ENCODE data around the gene TLR10.

Gene TLR10

DNA sequence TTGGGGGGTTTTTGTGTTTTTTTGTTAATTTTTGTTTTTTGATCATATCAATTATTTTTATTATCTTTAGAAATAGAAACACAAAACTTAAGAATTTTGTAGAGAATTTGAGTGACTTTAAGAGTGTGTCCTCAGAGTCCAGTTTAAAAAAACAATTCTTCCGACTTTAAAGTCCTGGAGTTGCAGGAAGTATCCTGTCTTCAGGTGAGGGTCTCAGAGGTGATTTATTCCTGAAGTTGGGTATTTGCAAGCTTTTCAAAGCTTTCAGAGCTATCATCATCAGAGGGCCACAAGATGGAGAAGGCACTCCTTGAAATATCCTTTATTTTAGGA, 23.0 kb downstream of the TLR10 start:
- no peak for DNase-seq

DNA sequence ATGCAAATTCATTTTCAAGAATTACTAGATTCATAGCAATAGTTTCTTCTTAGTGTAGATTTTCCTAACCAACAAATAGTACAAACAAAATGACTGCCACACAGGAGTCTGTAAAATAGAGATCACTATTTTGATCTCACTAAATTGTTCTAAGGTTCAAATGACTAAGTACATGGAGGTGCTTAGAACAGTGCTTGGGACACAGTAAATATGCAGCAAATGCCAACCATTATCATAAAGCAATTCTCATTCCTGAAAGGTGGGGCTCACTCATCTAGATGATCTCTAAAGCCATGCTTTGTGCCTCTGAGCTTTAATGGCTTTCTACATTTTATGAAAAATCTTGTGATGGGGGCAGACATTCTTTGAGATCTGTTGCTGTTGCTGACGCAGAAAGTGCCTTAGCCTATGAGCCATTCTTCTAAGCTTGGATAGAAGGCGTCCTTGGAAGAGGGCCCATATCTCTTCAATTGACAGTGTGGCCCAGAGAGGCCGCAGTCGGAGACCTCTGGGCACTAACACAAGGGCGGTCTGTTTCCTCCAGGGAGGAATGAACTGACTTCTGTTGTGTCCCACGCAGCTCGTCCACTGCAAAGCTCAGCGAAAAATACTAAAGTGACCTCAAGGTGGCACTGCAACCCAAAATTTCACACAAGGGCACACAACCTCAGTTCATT, 23.5 kb downstream of the TLR10 start:
- DNase-seq, result peak; percentile 4

DNA sequence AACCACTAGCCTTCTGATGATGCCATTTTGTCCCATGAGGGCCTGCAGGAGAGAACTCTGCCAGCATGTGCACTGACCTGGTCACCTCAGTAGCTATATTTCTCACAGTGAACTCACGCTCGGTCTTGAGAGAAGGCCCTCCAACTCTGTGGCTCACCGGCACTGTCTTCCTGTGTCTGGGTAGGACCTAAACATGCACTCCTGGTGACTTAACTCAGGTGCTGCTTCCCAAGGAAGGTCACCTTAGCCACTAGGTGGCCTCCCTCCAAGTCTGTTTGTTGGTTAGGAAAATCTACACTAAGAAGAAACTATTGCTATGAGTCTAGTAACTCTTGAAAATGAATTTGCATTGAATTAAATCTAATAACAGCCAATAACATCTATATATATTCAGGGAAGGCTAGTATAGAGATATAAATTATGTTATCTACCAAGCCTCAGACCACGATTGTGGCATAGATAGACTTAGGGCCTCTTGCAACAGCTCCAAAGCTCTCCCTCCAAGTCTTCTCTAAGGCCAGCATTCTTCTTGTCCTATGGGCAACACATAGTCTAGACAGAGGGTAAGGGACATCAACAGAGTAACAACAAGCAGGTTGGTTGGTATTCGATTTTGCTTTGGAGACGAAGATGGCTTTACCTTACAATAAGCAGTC, 24.7 kb downstream of the TLR10 start:
- DNase-seq, result no peak

- DNase-seq, result no peak
These were observed 29.6 kb downstream of the TLR10 start for GRCh38 chr4:38752941-38753806.

GRCh38 chr4:38752372-38752940, 30.3 kb downstream of the TLR10 start:
- no peak for DNase-seq

DNA sequence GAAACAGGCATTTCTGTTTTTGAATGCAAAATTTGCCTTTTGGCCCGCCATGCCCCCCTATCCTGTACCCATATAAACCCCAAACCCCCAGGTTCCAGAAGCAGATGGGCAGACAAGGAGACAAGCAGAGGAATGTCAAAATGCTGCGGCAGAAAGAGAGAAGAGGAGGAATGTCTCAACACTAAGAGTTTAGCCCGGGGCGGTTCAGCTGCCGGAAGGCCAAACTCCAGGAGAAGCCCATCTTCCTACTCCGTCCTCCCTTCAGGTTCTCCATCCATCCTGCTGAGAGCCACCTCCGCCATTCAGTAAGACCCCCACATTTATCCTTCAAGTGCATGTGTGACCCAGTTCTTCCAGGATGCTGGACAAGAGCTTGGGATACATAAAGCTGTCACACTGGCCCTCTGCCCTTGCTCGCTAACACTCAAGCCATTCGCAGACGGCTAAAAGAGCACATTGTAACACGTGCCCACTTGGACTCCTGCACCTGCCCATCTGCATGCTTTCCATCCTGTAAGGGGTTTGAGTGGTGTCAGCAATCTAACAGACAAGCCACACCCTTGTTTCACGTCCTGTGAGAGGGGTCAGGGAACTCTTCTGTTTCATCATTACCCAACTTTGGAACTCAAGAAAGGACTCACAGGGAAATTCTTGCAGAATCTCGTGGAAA, 31.3 kb downstream of the TLR10 start:
- DNase-seq, result no peak

DNA sequence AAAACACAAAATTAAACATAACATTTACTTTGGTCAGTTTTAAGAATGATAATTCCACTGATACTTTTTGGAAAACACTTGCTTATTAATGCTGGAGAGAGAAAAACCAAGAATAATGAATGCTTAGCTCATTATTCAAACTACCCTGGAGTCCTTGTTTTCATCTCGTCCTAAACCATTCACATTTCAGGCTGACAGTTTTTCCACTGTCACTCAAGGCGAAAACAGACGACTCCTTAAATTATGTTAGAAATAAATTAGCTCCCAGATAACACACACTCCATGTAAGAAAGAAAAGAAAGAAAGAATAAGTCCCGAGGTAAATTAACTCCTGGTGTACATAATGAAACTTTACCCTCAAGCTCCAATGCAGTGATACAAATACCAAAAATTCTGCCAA, 33.5 kb downstream of the TLR10 start:
- DNase-seq, result no peak

DNA sequence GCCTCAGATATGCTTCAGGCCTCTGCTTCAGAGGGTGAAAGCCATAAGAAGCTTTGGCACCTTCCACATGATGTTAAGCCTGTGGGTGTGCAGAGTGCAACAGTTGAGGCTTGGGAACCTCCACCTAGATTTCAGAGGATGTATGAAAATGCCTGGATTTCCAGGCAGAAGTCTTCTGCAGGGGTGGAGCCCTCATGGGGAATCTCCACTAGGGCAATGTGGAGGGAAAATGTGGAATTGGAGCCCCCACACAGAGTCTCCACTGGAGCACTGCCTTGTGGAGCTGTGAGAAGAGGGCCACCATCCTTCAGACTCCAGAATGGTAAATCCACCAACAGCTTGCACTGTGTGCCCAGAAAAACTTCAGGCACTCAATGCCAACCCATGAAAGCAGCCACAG, 35.2 kb downstream of the TLR10 start:
- no peak for DNase-seq

GRCh38 chr4:38745881-38746280, 36.9 kb downstream of the TLR10 start:
- no peak for DNase-seq

DNA sequence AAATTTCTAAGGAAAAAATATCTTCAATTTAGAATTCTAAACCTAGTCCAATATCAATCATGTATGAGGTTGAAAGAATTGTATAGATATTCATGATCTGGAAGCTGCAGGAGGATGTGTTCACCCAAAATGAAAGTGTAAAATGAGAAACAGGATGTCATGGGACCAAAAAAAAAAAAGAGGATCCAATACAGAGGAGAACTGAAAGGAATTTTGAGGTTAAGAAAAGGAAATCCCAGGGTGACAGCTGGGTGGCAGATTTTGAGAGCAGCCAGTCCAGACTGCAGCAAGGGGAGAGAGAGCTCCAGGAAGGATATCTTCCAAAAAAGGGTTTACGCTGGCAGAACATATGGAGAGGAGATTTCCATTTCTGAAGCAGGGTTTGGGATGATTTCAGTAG, 38.9 kb downstream of the TLR10 start:
- DNase-seq, result no peak

DNA sequence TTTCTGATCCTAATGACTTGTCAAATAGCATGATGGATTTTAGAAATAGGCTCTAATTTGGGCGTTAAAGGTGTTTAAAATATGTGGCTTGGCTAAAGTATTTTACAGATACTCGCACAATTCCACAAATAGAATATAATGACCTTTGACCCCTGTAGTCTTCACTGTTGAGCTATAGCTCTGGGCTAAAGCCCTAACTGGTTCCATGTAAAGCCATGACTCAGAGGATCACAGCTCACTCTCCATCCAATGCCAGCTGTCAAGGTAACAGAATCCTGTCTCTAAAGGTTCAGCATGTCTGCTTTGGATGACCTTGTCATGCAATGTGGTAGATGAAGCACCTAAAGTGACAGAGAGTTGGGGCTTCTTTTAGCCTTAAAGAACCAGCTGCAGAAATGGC, 42.5 kb downstream of the TLR10 start:
- DNase-seq, result no peak

DNA sequence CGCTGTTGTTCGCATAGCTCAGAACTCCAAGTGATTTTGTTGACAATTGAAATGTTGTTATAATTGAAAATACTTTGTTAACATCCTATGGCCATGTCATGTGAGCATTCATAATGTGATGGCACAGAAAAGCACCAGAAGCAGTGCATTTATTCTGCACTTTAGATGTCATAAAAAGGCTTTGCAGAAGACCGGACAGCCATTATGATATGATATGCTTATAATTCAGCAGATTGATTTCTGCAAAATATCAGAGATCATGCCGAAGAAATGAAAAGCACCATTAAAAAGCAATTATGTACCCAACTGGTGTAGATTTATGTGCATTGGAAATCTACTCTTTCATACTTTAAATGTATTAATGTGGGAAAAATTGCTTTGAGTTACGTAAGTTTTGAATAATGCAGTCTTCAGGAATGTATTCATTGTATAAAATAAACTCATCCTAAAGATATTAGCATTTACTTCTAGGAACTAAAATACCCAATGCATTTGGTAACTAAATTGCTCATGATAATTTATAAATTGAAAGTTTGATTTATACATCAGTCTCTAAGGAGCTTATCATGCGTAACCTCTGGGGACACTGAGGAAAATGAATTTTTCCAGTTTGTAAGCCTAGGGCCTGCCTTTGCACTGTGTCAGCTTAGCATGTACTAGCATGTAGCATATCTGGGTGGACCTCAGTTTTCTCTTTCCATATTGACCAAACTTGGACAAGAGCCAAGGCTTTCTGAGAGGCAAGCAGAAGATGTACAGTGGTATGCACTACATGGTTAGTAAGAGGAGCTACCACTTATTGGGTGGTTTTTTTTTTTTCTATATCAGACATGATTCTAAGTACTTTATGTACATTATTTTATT, 43.6 kb downstream of the TLR10 start:
- DNase-seq, result no peak

DNA sequence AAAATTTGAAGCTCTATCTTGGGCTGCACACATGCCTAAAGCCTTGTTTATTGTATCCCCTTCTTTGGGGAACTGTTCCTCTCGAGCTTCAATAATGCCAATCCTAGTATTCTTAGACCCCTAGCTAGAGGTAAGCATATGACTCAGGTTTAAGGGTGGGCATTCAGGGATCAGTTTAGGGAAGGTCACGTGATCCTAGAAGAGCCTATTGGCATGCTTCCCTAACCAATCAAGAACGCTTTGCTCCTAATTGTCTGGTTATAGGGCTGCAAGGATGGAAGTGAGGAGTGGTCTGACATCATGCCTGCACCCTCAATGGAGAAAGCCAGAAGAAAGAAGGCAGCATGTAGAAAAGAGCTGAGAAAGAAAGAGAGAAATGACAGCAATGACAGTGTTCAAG, 46.9 kb downstream of the TLR10 start:
- DNase-seq, result no peak

GRCh38 chr4:38734911-38735310, 47.9 kb downstream of the TLR10 start:
- DNase-seq, result no peak

DNA sequence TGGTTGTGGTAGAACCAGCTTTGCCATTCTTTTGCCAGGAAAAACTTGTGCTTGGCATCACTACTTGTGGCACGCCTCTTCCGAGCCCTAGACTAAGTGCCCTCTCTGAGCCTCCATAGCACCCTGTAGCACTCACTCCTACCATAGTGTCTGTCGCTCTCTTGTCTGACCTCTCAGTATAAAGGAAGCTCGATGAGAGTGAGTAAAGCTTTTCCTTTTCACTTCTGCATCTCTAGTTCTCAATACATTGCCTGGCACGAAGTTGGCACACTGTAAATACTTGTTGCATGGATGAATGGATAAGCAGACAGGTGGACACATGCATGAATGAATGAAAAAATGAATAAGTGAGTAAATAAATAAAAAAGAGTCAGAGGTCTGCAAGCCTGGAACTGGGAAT, 48.3 kb downstream of the TLR10 start:
- DNase-seq, result no peak

DNA sequence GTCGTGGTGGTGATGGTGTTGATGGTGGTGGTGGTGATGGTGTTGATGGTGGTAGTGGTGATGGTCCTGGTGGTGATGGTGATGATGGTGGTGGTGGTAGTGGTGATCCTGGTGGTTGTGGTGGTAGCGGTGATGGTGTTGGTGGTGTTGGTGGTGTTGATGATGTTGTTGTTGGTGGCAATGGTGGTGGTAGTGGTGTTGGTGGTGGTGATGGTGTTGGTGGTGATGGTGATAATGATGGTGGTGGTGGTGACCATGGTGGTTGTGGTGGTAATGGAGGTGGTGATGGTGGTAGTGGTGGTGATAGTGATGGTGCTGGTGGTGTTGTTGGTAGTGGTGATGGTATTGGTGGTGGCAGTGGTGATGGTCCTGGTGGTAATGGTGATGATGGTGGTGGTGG, 49.1 kb downstream of the TLR10 start:
- DNase-seq, result no peak

GRCh38 chr4:38730830-38731646, 51.8 kb downstream of the TLR10 start:
- peak; percentile 57 for DNase-seq

DNA sequence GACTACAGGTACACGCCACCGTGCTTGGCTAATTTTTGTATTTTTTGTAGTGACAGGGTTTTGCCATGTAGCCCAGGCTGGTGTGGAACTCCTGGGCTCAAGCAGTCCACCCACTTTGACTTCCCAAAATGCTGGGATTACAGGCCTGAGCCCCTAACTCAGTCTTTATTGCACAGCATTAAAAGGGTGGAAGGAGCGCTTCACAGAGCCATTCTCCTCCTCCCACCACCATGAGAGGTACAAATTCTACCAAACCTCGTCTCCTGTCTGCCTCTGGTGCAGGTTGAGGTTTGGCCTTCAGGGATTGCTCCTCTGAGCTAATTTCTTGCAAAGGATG, 52.3 kb downstream of the TLR10 start:
- no peak for DNase-seq

DNA sequence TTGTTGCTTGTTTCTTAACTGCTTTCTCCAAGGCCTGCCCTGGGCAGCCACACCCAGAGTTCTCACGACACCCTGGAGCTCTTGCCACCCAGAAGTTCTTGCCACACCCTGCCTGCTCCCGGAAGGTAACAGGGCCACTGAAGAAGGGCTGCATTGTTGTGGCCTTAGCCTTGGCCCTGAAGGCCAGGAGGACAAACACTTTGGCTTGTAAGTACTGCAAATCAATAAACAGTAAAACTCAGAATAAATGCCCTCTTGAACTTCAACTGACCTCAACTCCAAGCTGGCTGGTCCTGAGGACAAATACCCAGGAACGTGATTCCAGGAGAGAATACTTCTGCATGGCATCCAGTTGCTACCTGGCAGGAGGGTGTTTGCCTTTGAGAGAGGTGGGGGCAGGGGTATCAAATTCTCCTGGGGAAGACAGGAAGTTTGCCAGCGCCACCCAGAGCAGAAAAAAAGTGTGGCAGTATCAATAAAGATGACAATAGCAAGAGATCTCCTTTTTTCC, 54.1 kb downstream of the TLR10 start:
- peak; percentile 29 for DNase-seq

GRCh38 chr4:38724475-38724808, 58.3 kb downstream of the TLR10 start:
- no peak for DNase-seq

DNA sequence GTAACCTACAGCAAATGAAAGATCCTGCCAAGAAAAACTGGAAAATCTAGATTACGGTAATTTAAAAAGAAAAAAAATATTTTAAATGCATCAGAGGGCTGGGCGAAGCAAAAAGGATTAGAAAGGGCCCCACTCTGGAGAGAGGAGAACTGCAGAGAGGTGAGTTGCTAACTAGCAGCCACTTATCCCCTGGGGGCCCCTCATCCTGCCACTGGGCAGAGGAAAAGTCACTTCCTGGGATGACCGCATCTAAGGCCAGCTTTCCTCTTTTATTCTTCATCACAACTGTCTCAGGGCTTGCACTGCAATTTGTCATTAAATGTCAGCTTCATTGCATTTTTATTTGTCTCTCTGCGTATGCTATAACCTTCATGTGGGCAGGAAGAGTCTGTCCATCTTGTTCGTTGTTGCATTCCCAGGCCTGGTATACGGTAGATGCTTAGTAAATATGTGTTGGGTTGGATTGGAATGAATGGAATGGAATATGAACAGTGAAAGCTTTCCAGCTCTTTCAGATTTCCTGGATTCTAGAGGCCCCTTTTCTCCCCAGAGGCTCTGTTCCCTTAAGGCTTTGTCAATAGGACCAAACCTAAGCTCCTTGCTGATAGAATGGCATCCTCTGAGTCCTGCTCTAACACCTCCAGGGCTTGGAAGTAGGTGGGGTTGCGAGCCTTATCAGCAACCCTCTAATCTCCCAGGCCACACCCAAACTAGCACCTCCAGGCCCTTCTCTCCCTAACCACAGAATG, 58.9 kb downstream of the TLR10 start:
- DNase-seq, result no peak
